IMR-90 (cell line): ENCODE measurements around the gene GNRH2. TPM values are rescaled to one million over a fixed set of nuclear protein-coding genes. Genes with fewer than 3 reads are reported as not detected.

Experiments
- ATAC-seq: fragments of 200-7000 bp; cut with Tn5 transposase; 2 replicates; pipeline ENCODE4 v1.9.1; 2020; ENCODE audit warnings: low read depth, mild to moderate bottlenecking, moderate library complexity
- BruUV-seq: library from RNA; stranded (reverse); fragments of 400-500 nt; replicated peaks from 2 replicates; lab custom pipeline; 2021; lab: Mats Ljungman, UMichigan
- CTCF ChIA-PET: fragments of 300-600 bp; formaldehyde crosslinking; extraction: SDS; loops from one replicate; lab custom pipeline; 2021; ENCODE audit warnings: antibody characterized with exemption; lab: Yijun Ruan, JAX
- POLR2A ChIA-PET: fragments of 300-600 bp; sonication (Branson Sonifier 250); formaldehyde crosslinking; loops from one replicate; lab custom pipeline; 2022; ENCODE audit warnings: antibody characterized with exemption; ENCODE audit not compliant: unreplicated experiment; lab: Charles Lee
- DNase-seq: peaks from one replicate; pipeline ENCODE4 v3.0.0; 2013
- H2AFZ ChIP-seq: replicated peaks from 2 replicates; pipeline ENCODE3; 2013; ENCODE audit warnings: low read length, mild to moderate bottlenecking; ENCODE audit not compliant: poor library complexity
- H2AK5ac ChIP-seq: 2 replicates; pipeline ENCODE4 v1.6.1; 2013; ENCODE audit warnings: low read depth, low read length, inconsistent platforms
- H2AK9ac ChIP-seq: replicated peaks from 2 replicates; pipeline ENCODE3; 2013; ENCODE audit warnings: mild to moderate bottlenecking, low read depth, low read length, moderate library complexity; ENCODE audit not compliant: poor library complexity
- H2BK120ac ChIP-seq: 2 replicates; pipeline ENCODE4 v1.6.1; 2013; ENCODE audit warnings: low read depth, low read length, inconsistent platforms
- H2BK15ac ChIP-seq: 3 replicates; pipeline ENCODE4 v1.6.1; 2013; ENCODE audit warnings: low read depth, low read length, inconsistent platforms
- H2BK20ac ChIP-seq: 2 replicates; pipeline ENCODE4 v1.6.1; 2013; ENCODE audit warnings: low read depth, mild to moderate bottlenecking, inconsistent platforms, low read length, moderate library complexity
- H2BK5ac ChIP-seq: 2 replicates; pipeline ENCODE4 v1.6.1; 2013; ENCODE audit warnings: mild to moderate bottlenecking, low read depth, low read length, inconsistent platforms; ENCODE audit not compliant: poor library complexity, severe bottlenecking
- H3K14ac ChIP-seq: replicated peaks from 2 replicates; pipeline ENCODE4 v1.6.1; 2013; ENCODE audit warnings: low read depth, low read length, inconsistent platforms
- H3K18ac ChIP-seq: 2 replicates; pipeline ENCODE4 v1.6.1; 2013; ENCODE audit warnings: low read depth, low read length, control low read depth
- H3K23ac ChIP-seq: 2 replicates; pipeline ENCODE4 v1.6.1; 2013; ENCODE audit warnings: low read depth, low read length, inconsistent platforms
- H3K27ac ChIP-seq: 2 replicates; pipeline ENCODE4 v1.5.1; 2013; ENCODE audit warnings: mild to moderate bottlenecking, control low read depth, low read length; ENCODE audit not compliant: insufficient read depth
- H3K27me3 ChIP-seq: 2 replicates; pipeline ENCODE4 v1.6.1; 2013; ENCODE audit warnings: low read length; ENCODE audit not compliant: control insufficient read depth, insufficient read depth
- H3K36me3 ChIP-seq: 2 replicates; pipeline ENCODE4 v1.6.1; 2013; ENCODE audit warnings: low read length, mixed read lengths; ENCODE audit not compliant: control insufficient read depth, insufficient read depth
- H3K4ac ChIP-seq: 2 replicates; pipeline ENCODE4 v1.6.1; 2013; ENCODE audit warnings: low read depth, low read length, inconsistent platforms
- H3K4me1 ChIP-seq: 2 replicates; pipeline ENCODE4 v1.6.1; 2013; ENCODE audit warnings: low read length, mixed read lengths; ENCODE audit not compliant: control insufficient read depth, insufficient read depth
- H3K4me2 ChIP-seq: 2 replicates; pipeline ENCODE4 v1.6.1; 2013; ENCODE audit warnings: low read depth, mild to moderate bottlenecking, control low read depth, low read length, moderate library complexity
- H3K4me3 ChIP-seq: 2 replicates; pipeline ENCODE4 v1.5.1; 2013; ENCODE audit warnings: low read depth, mild to moderate bottlenecking, control low read depth, low read length, moderate library complexity; ENCODE audit not compliant: insufficient read depth
- H3K56ac ChIP-seq: 2 replicates; pipeline ENCODE4 v1.6.1; 2013; ENCODE audit warnings: low read length, inconsistent platforms; ENCODE audit not compliant: insufficient read depth; ENCODE audit errors: extremely low read depth
- H3K79me1 ChIP-seq, 2 experiments: 2 replicates each; pipeline ENCODE4 v1.6.1; 2013; ENCODE audit warnings: low read length in 2 of 2, inconsistent platforms in 1 of 2, low read depth in 1 of 2
- H3K9ac ChIP-seq: 2 replicates; pipeline ENCODE4 v1.6.1; 2013; ENCODE audit warnings: low read depth, low read length, control low read depth
- H3K9me1 ChIP-seq: 2 replicates; pipeline ENCODE4 v1.6.1; 2013; ENCODE audit warnings: low read length, inconsistent platforms; ENCODE audit not compliant: insufficient read depth
- H3K9me3 ChIP-seq: 2 replicates; pipeline ENCODE4 v1.6.1; 2013; ENCODE audit warnings: low read length; ENCODE audit not compliant: control insufficient read depth, insufficient read depth
- H4K20me1 ChIP-seq: 2 replicates; pipeline ENCODE4 v1.6.1; 2013; ENCODE audit warnings: low read length, inconsistent platforms; ENCODE audit not compliant: insufficient read depth
- H4K5ac ChIP-seq: 2 replicates; pipeline ENCODE4 v1.6.1; 2013; ENCODE audit warnings: mild to moderate bottlenecking, low read depth, low read length, control low read depth
- H4K8ac ChIP-seq, 2 experiments: 2 replicates each; pipeline ENCODE4 v1.6.1; 2013; ENCODE audit warnings: low read depth in 2 of 2, low read length in 2 of 2, control low read depth in 1 of 2, inconsistent platforms in 1 of 2
- H4K91ac ChIP-seq: 2 replicates; pipeline ENCODE4 v1.6.1; 2013; ENCODE audit warnings: low read depth, low read length, inconsistent platforms; ENCODE audit not compliant: insufficient read depth
- FOS ChIP-seq: fragments of 150-350 bp; IDR thresholded peaks from 2 replicates; pipeline ENCODE4 v1.6.1; 2016; ENCODE audit warnings: low read depth, low read length
- MAZ ChIP-seq: IDR thresholded peaks from 2 replicates; pipeline ENCODE4 v1.6.1; 2012; ENCODE audit warnings: low read depth, mild to moderate bottlenecking, low read length, improper control_type of control experiment, moderate library complexity, borderline replicate concordance
- NFE2L2 ChIP-seq: fragments of 150-350 bp; IDR thresholded peaks from 2 replicates; pipeline ENCODE4 v1.6.1; 2016; ENCODE audit warnings: low read depth, mild to moderate bottlenecking, low read length
- RAD21 ChIP-seq: IDR thresholded peaks from 2 replicates; pipeline ENCODE4 v1.6.1; 2012; ENCODE audit warnings: low read length, improper control_type of control experiment
- SMC3 ChIP-seq: fragments of 150-350 bp; IDR thresholded peaks from 2 replicates; pipeline ENCODE4 v1.6.1; 2016; ENCODE audit warnings: low read depth, mild to moderate bottlenecking, antibody characterized with exemption, low read length, moderate library complexity
- WGBS, 2 experiments: methylation state at CpG; one replicate each; pipeline versions ENCODE4 v1.1.5 to v1.1.7; 2013; ENCODE audit warnings: missing lambda C conversion rate in 2 of 2; ENCODE audit not compliant: insufficient read length in 1 of 2; ENCODE audit errors: extremely low coverage in 2 of 2; 5-methylcytosine and 5-hydroxymethylcytosine counted together
- dilution Hi-C: fragments of 300-500 bp; cut with HindIII; formaldehyde crosslinking; loops from one replicate; pipeline ENCODE4 v1.14.3; 2018; ENCODE audit warnings: low sequenced_read_pairs; ENCODE audit not compliant: unreplicated experiment
- in situ Hi-C: fragments of 300-500 bp; cut with MboI; formaldehyde crosslinking; loops from 3 replicates; pipeline ENCODE4 v1.14.3; 2019; ENCODE audit warnings: low sequenced_read_pairs, inconsistent platforms, mixed read lengths
- intact Hi-C: fragments of 100-400 bp; cut with micrococcal nuclease; formaldehyde crosslinking; loops from 2 replicates; pipeline ENCODE4 v1.10.0; 2022
- polyA plus RNA-seq, 3 experiments: library from polyadenylated mRNA; depleted of rRNA; stranded (reverse); fragments of >200 nt; gene quantifications; 2 replicates each; pipeline ENCODE4 v1.2.3, GENCODE V29; 2012; ENCODE audit warnings: low replicate concordance in 1 of 3
- total RNA-seq: library from RNA; depleted of rRNA; stranded (reverse); fragments of >200 nt; gene quantifications from 2 replicates; pipeline ENCODE4 v1.2.3, GENCODE V29; 2012

The GNRH2 gene
- total and polyA plus RNA-seq, 2 of the 4 experiments (the other 2 are of a cell fraction), result 0.18 to 0.21 TPM

DNA sequence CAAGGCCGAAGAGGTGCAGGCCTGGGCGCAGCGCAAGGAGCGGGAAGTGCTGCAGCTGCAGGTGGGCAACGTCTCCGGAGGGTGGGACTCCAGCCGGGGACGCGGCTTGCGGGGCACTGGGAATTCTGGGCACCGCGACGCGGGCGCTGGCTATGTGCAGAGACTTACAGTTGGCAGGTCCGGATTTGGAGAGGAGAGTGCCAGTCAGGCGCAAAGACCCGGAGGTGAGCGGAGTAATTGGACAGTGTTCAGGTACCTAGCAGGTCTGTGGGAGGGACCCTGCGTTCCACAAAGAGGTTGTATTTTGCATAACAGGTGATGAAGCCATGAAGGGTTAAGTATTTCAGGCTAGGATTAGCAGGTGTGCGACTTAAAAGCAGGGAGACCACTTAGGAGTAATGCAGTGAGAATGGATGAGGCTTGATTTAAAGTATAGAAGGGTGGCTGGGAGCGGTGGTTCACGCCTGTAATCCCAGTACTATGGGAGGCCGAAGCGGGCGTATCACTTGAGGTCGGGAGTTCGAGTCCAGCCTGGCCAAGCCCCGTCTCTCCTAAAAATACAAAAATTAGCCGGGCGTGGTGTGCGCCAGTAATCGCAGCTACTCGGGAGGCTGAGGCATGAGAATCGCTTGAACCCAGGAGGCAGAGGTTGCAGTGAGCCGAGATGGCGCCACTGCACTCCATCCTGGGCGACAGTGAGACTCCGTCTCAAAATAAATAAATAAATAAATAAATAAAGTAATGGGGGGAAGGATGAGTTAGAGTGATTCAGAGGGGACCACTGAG, 3.4 kb downstream of the GNRH2 start:
- peak overlapping the region; percentile 75 for H3K9ac ChIP-seq
- no peak overlapping the region for H4K5ac ChIP-seq
- H3K56ac ChIP-seq, result no peak overlapping the region
- H2AFZ ChIP-seq, result peak overlapping the region; percentile 100
- intact Hi-C loops, result no loop called here
- peak overlapping the region; percentile 50 for H3K14ac ChIP-seq
- H2AK9ac ChIP-seq, result peak overlapping the region; percentile 83
- peaks cover 21% of the 10 kb centered on the region for H3K36me3 ChIP-seq
- CTCF ChIA-PET, result no interaction called here
- POLR2A ChIA-PET, result interaction anchor here (0.5 kb wide), 1 partner anchor 13 kb away, joined by 3 read pairs; no protein-coding TSS in a partner anchor
- no peak overlapping the region for H2BK120ac ChIP-seq
- DNase-seq (no peak), ATAC-seq (no peak)
- H3K4me3 ChIP-seq, result peak overlapping the region; percentile 83
- BruUV-seq, result no TSS peak
- no peaks in the 10 kb centered on the region for H3K27me3 ChIP-seq
- peak overlapping the region; percentile 75 for H3K27ac ChIP-seq
- TF ChIP-seq FOS (no peak), MAZ (no peak), RAD21 (no peak), SMC3 (no peak), NFE2L2 (no peak)
- no peak overlapping the region for H4K91ac ChIP-seq
- peaks cover 10 to 23% of the 10 kb centered on the region in 2 experiments for H3K79me1 ChIP-seq
- 33% methylated on average over 27 of the region's 39 CpGs; no CpG with 5 or more reads in 1 of the 2 experiments for WGBS, 2 experiments
- in situ Hi-C loops, result no loop called here
- H3K23ac ChIP-seq, result peak overlapping the region; percentile 58
- peak overlapping the region; percentile 59 to 75; a peak in 2 of 4 replicates for H4K8ac ChIP-seq
- H3K4me1 ChIP-seq, result peaks cover 8% of the 10 kb centered on the region
- no peak overlapping the region for H2BK20ac ChIP-seq
- peak overlapping the region; percentile 83 for H3K4me2 ChIP-seq
- H2BK5ac ChIP-seq, result peak overlapping the region; percentile 19
- H2BK15ac ChIP-seq, result no peak overlapping the region
- dilution Hi-C loops, result no loop called here
- H2AK5ac ChIP-seq, result peak overlapping the region; percentile 4; the same call in 1 of the 2 replicates
- H4K20me1 ChIP-seq, result peaks cover 10% of the 10 kb centered on the region
- H3K9me1 ChIP-seq, result peaks cover 24% of the 10 kb centered on the region
- H3K4ac ChIP-seq, result no peak overlapping the region
- H3K9me3 ChIP-seq, result no peaks in the 10 kb centered on the region
- no peak overlapping the region for H3K18ac ChIP-seq
